Right atrium auricular region (tissue), 2 donors: ENCODE measurements around the gene SLFN14. TPM values are rescaled to one million over a fixed set of nuclear protein-coding genes. Genes with fewer than 3 reads are reported as not detected.
A peak's percentile ranks its signal among the peaks of the same experiment; 100 is the strongest.
"Not testable (repeated sequence)": the region's sequence is repeated elsewhere in the genome, so short reads cannot be mapped to it uniquely, and the experiment has no call there.

Experiments used
- DNase-seq: peaks from one replicate; pipeline ENCODE4 v3.0.0-alpha.2; 2019; ENCODE audit warnings: low spot score
- H3K27ac ChIP-seq, 2 donors: fragments of 200-600 bp; sonication (generic); 1 replicate in 1 of 2; 2 replicates in 1 of 2; pipeline ENCODE4 v1.5.1; 2016 to 2019
- H3K27me3 ChIP-seq, 2 donors: fragments of 200-600 bp; sonication (generic); one replicate each; pipeline versions ENCODE4 v1.5.1 to v1.6.0; 2017 to 2019
- H3K36me3 ChIP-seq: fragments of 200-600 bp; sonication (generic); one replicate; pipeline ENCODE4 v1.5.1; 2016
- H3K4me1 ChIP-seq, 2 donors: fragments of 200-600 bp; sonication (generic); one replicate each; pipeline versions ENCODE4 v1.5.1 to v1.6.0; 2017 to 2019
- H3K4me3 ChIP-seq, 2 donors: fragments of 200-600 bp; sonication (generic); 1 replicate in 1 of 2; 2 replicates in 1 of 2; pipeline ENCODE4 v1.5.1; 2017 to 2019; ENCODE audit warnings: mild to moderate bottlenecking in 1 of 2, moderate library complexity in 1 of 2
- H3K9me3 ChIP-seq, 2 donors: fragments of 200-600 bp; sonication (generic); one replicate each; pipeline ENCODE4 v1.5.1; 2019
- total RNA-seq, 2 donors: library from RNA; depleted of rRNA; stranded (reverse); fragments of >200 nt; gene quantifications; one replicate each; pipeline ENCODE4 v1.1.0, GENCODE V29; 2016
- TF ChIP-seq, protein P1 (sequence below), 2 donors: fragments of 200-600 bp; sonication (generic); IDR thresholded peaks; one replicate each; pipeline ENCODE4 v1.5.1; 2019; ENCODE audit warnings: antibody characterized with exemption in 2 of 2

SLFN14 gene
- total RNA-seq, 2 donors from 2014 or later: not detected

GRCh38 chr17:35569405-35569804 lies 8.8 kb upstream of the SLFN14 start:
- Histone ChIP-seq H3K27me3 (no peaks in the 10 kb centered on the region), H3K27ac (no peak overlapping the region), H3K9me3 (no peaks in the 10 kb centered on the region), H3K4me3 (no peak overlapping the region), H3K4me1 (peaks cover 0 to 21% of the 10 kb centered on the region in 2 donors), H3K36me3 (no peaks in the 10 kb centered on the region)
- TF ChIP-seq, protein P1, sequence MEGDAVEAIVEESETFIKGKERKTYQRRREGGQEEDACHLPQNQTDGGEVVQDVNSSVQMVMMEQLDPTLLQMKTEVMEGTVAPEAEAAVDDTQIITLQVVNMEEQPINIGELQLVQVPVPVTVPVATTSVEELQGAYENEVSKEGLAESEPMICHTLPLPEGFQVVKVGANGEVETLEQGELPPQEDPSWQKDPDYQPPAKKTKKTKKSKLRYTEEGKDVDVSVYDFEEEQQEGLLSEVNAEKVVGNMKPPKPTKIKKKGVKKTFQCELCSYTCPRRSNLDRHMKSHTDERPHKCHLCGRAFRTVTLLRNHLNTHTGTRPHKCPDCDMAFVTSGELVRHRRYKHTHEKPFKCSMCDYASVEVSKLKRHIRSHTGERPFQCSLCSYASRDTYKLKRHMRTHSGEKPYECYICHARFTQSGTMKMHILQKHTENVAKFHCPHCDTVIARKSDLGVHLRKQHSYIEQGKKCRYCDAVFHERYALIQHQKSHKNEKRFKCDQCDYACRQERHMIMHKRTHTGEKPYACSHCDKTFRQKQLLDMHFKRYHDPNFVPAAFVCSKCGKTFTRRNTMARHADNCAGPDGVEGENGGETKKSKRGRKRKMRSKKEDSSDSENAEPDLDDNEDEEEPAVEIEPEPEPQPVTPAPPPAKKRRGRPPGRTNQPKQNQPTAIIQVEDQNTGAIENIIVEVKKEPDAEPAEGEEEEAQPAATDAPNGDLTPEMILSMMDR (IDR thresholded peaks at IDR 0.05): no peak
- no peak for DNase-seq

DNA sequence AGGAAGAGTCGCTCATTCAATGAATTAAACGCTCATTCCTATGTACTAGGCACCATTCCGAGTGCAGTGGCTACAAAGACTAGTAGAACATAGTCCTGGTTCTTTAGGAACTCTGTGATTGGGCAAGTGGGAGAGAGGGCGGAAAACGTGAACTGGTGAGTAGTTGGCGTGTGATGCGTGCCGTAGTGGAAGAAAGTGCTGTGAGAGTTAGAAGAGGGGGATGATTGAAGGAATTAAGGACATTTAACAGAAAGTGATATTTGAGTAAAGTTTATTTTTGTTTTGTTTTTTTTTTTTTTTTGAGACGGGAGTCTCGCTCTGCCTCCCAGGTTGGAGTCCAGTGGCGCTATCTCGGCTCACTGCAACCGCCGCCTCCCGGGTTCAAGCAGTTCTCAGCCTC lies 7.9 kb upstream of the SLFN14 start:
- H3K4me1 ChIP-seq: peaks cover 0 to 21% of the 10 kb centered on the region in 2 donors
- H3K4me3 ChIP-seq: peak overlapping the region; percentile 74 to 86
- H3K9me3 ChIP-seq: no peaks in the 10 kb centered on the region
- no peak for DNase-seq
- H3K27ac ChIP-seq: peak overlapping the region; percentile 76 to 86
- H3K27me3 ChIP-seq: no peaks in the 10 kb centered on the region
- H3K36me3 ChIP-seq: no peaks in the 10 kb centered on the region
- TF ChIP-seq, protein P1 (IDR thresholded peaks at IDR 0.05): no peak

GRCh38 chr17:35566968-35567367 lies 6.3 kb upstream of the SLFN14 start:
- Histone ChIP-seq H3K4me1 (peaks cover 0 to 21% of the 10 kb centered on the region in 2 donors), H3K4me3 (peak overlapping the region; percentile 74 to 86), H3K27me3 (no peaks in the 10 kb centered on the region), H3K36me3 (no peaks in the 10 kb centered on the region), H3K27ac (no peak overlapping the region), H3K9me3 (no peaks in the 10 kb centered on the region)
- no peak for DNase-seq
- TF ChIP-seq, protein P1 (IDR thresholded peaks at IDR 0.05): no peak

- H3K27ac ChIP-seq, H3K9me3 ChIP-seq, H3K4me1 ChIP-seq, DNase-seq, H3K36me3 ChIP-seq, H3K4me3 ChIP-seq, H3K27me3 ChIP-seq: not testable (repeated sequence)
Measured at GRCh38 chr17:35563181-35563580, 2.6 kb upstream of the SLFN14 start.

DNA sequence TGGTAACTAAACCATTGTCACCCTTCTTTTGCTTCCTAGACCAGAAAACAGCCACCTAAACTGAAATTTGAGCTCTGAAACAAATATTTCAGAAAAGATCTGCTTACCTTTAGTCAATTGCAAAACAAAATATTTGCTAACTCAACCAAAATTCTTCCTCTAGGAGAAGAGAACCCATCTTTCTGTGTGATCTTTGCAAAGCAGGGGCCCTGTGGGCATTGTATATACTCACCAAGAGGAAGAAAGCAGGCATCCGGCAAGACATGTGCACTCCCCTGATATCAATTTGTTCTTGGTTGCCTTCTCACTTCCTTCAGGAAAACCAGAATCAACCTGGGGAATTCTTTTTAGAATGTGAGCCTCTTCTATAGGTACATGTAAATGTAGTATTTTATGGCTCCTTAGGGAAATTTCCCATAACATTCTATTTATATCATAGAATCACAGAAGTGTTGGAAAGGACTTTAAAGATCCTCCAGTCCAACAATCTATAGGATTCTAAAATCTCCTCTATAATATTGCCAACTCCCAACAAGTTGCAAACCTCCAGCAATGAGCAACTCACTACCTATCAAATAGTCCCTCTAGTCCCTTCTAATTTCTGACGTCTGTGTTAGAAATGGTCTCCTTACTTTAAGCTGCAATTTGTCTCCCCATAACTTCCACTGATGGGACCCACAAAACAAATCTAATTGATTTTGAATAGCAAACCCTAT lies 966 bp downstream of the SLFN14 start:
- TF ChIP-seq, protein P1 (IDR thresholded peaks at IDR 0.05): no peak
- Histone ChIP-seq H3K36me3 (no peaks in the 10 kb centered on the region), H3K9me3 (no peaks in the 10 kb centered on the region), H3K27ac (no peak overlapping the region), H3K27me3 (no peaks in the 10 kb centered on the region), H3K4me3 (no peak overlapping the region), H3K4me1 (no peaks in the 10 kb centered on the region)
- no peak for DNase-seq

- H3K36me3 ChIP-seq: no peaks in the 10 kb centered on the region
- H3K27me3 ChIP-seq: no peaks in the 10 kb centered on the region
- H3K27ac ChIP-seq: no peak overlapping the region
- no peak for DNase-seq
- no peak overlapping the region for H3K4me3 ChIP-seq
- H3K4me1 ChIP-seq: no peaks in the 10 kb centered on the region
- TF ChIP-seq, protein P1 (IDR thresholded peaks at IDR 0.05): no peak
- no peaks in the 10 kb centered on the region for H3K9me3 ChIP-seq
Measured at GRCh38 chr17:35557353-35557752, 3.3 kb downstream of the SLFN14 start.
